ENCODE results near the gene ATF7IP2.
"Not testable (repeated sequence)": the region's sequence is repeated elsewhere in the genome, so short reads cannot be mapped to it uniquely, and the experiment has no call there.

Gene ATF7IP2, protein sequence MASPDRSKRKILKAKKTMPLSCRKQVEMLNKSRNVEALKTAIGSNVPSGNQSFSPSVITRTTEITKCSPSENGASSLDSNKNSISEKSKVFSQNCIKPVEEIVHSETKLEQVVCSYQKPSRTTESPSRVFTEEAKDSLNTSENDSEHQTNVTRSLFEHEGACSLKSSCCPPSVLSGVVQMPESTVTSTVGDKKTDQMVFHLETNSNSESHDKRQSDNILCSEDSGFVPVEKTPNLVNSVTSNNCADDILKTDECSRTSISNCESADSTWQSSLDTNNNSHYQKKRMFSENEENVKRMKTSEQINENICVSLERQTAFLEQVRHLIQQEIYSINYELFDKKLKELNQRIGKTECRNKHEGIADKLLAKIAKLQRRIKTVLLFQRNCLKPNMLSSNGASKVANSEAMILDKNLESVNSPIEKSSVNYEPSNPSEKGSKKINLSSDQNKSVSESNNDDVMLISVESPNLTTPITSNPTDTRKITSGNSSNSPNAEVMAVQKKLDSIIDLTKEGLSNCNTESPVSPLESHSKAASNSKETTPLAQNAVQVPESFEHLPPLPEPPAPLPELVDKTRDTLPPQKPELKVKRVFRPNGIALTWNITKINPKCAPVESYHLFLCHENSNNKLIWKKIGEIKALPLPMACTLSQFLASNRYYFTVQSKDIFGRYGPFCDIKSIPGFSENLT

DNA sequence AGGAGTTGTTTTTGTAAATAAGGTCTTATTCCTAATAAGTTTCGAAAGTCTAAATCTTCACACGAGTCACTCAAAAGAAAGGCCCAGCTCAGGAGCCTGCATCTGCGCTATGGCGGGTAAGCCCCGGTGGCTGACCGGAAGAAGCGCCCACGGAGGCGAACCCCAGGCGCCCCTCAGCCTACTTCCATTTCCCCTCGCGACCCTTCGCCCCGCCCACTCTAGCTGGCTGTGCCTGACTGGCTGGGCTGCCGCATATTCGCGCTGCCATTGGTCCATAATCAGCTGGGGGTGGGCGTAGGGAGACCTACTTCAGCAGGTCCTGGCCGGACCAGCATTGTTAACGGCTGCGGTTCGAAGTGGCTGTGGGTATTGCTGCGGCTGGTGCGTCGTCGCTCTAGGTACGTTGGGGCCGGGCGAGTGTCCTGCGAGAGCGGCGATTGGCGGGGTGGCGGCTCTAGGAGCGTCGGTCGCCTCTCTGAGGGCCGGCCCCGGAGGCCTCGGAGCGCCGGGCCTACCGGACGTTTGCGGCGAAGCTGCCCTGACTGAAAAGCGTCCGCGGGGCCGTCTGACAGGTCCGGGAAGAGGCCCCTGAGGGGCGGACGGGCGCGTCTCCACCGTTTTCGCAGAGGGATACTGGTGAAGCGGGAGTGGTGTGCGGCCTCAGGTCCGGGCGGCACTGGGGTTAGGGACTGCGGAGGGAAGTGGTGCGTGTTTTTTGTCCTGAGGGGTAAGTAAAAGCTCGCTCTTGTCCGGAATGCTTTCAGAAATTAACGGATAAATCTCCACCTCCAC, at the start of gene ATF7IP2:
TSS of gene ATF7IP2 (plus strand) at position 337 of the 792 bp plus-strand sequence. CDS start 44,560 bp downstream, outside the sequence.
- DNase-seq (ENCODE audit: low read depth): peak; percentile 79

DNA sequence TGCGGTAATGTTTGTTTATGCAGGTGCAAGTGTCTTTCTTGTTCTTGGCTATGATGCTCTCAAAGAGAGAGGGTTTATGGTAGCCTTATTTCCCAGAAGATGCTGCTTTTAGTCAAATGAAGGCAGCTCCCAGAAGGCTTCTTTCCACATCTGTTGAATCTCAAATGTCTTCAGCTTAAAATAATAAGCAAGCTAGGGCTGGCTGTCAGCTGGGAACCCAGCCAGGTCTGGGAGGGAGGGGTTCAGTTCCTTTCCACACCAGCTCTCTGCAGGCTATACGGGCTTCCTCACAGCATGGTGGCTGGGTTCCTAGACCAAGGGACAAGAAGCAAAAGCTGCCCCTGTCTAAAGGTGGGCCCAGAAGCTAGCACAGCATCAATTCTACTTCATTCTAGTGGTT, 47.4 kb upstream of the ATF7IP2 start:
- DNase-seq (ENCODE audit: low read depth): peak; percentile 2

DNA sequence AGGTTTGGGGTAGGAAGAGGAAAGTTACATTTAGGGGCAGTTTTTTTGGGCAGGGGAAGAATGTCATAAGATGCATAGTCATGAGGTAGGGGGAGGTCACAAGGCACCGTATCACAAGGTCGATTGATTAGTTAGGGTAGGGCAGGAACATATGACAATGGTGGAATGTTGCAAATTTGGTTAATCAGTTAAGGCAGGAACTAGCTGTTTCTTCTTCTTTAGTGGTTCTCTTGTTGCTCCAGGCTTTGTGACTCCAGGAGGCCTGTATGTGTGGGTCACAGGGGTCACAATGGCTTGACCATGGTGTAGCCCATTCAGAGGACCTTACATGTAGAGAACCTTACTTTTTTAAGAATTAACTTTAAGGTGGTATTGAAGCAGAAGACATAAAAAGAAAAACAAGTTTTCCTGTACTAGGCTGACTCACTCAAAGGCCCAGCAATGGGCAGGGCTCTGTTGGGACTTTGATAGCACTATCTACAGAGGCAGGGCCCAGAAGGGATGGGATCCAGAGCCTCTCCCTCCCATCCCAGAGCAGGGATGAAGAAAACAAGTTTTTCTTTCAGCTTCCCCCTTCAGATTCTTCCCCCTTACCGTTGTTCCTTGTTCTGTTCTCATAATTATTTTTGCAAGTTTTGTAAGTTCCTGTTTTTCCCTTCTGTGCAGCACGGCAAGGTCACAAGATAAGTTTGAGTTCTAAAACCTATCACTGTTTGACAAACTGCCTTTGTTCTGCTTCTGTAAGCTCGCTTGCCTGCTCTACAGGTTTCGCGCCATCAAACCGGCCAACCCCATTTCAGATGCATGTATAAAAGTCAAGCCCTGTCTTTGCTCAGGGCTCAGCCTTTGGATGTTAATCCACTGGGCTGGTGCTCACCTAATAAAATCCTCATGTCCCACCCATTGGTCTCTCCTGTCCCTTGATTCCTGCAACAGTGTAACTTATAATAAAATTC, 45.8 kb upstream of the ATF7IP2 start:
- no peak for DNase-seq (ENCODE audit: low read depth)

DNA sequence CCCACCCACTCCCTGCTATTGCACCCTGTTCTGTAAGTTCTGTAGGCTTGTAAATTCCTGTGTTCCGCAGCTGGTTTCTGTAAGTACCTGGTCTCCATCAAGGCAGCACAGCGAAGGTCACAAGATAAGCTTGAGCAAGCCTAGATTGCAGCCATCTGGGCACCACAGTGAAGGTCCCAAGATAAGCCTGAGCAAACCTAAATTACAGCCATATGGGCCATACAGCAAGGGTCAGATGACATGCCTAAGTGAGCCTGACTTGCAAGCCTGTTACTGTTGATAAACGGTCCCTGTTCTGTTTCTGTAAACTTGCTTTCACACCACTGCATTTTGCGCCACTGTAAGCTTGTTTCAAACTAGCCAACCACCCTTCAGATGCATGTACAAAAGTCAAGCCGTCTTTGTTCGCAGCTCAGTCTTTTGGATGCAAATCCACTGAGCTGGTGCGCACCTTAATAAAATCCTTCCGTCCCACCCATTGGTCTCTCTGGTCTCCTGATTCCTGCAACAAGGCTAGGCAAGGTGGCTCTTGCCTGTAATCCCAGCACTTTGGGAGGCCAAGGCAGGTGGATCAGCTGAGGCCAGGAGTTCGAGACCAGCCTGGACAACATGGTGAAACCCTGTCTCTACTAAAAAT, 42.6 kb upstream of the ATF7IP2 start:
- DNase-seq (ENCODE audit: low read depth): no peak

DNA sequence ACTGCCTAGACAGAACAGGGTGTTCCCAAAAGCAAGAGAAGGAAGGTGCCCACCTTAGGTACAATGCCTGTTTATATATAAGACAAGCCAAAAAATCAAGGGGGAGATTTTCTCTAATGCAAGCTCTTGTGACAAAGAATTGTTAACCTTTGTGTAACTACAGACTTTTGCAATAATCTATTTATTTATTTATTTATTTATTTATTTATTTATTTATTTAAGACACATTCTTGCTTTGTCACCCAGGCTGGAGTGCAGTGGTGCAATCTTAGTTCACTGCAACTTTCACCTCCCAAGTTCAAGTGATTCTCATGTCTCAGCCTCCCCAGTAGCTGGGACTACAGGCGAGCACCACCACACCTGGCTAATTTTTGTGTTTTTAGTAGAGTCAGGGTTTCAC, 41.2 kb upstream of the ATF7IP2 start:
- DNase-seq (ENCODE audit: low read depth): not testable (repeated sequence)

DNA sequence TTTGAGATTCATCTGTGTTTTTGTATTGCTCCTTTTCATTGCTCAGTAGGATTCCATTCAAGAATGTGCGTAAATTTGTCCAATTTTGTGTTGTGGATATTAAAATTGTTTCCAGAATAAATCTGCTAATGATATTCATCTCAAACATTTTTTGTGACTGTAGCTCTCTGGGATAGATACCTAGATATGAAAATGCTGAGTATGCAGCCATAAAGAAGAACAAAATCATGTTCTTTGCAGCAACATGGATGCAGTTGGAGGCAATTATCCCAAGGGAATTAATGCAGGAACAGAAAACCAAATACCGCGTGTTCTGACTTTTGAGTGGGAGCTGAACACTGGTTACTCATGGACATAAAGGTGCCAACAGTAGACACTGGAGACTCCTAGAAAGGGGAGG, 40.2 kb upstream of the ATF7IP2 start:
- DNase-seq (ENCODE audit: low read depth): no peak

DNA sequence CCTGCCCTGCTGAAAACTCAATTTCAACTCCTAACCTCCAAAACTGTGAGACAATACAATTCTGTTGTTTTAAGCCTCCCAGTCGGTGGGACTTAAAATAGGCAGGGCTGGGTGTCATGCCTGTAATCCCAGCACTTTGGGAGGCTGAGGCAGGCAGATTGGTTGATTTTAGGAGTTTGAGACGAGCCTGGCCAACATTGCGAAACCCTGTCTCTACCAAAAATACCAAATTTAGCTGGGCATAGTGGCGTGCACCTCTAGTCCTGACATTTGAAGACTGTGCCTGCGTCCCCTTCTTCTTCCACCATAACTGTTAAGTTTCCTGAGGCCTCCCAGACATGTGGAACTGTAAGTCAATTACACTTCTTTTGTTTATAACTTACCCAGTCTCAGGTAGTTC, 36.0 kb upstream of the ATF7IP2 start:
- DNase-seq (ENCODE audit: low read depth): no peak

DNA sequence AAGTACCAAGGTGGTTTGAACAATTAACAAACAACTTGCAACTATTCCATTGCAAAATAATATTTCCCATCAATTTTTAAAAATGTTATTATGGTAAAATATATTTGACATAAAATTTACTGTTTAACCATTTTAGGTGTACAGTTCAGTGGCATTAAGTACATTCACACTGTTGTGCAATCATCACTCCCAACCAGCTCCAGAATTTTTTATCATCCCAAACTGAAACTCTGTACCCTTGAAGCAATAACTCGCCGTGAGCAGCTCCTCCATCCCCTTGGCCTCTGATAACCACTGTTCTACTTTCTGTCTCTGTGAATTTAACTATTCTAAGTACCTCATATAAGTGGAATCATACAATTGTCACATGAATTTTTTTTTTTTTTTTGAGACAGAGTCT, 33.6 kb upstream of the ATF7IP2 start:
- no peak for DNase-seq (ENCODE audit: low read depth)

DNA sequence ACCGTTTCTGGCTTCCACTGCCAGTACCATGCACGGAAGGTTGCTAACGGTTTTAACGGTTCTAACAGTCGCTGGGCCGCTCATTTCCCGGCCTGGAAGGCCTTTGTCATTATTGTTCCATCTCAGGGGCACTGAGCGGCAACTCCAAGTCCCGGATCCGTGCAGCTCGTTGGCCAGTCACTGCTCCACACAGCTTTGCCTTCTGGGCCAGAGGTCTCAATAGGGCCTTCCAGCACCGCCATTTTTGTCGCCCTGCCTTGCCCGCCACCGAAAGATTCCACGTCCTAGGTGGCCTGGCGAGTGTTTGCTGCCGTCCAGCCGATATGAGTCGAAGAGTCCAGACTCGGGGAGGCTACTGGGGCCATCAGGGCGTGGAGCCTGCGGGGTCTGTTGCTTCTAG, 30.3 kb upstream of the ATF7IP2 start:
- DNase-seq (ENCODE audit: low read depth): no peak

DNA sequence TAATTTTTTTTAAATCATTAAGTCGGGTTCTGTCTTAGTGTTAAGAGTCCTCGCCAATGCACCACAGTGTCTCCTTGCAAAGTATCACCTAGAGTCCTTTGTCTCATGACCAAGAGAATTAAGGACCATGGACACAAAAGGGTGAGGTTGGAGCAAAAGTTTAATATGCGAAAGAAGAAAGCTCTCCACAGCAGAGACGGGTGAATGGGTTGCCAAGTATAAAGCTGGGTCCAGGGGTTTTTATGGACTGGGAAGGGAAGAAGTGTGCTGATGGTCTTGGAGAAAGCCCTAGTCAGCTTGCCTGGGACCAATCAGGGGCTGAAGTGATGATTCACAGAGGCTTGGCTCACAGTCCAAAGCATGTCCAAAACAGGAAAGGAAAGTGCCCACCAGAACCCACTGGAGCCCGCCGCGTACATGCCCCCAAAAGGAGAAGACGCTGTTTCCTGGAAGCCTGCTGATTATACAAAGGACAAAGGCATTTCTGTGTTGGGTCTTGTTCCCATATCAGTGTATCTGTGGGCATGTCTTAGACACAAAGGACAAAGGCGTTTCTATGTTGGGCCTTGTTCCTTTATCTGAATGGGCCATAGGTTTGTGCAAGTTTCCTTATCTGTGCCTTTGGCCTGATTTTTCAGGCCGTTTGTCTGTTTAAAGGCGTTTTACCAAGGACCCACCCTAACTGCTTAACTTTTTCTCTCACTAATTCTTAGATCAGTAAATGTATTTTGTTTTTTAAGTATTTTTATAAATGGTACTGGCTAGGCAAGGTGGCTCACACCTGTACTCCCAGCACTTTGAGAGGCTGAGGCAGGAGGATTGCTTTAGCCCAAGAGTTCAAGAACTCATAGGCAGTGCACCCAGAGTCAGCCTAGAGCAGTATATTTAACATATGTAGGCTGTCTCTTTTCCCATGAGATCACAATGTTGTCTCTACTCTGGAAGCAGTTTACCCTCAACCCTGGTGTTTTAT, 28.7 kb upstream of the ATF7IP2 start:
- no peak for DNase-seq (ENCODE audit: low read depth)

DNA sequence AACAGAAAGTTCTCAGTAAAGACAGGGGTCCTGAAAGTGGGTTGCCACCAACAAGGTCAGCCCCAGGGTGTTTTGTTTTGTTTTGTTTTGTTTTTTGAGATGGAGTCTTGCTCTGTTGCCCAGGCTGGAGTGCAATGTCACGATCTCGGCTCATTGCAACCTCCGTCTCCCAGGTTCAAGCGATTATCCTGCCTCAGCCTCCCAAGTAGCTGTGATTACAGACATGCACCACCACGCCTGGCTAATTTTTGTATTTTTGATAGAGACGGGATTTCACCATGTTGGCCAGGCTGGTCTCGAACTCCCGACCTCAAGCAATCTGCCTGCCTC, 24.1 kb upstream of the ATF7IP2 start:
- DNase-seq (ENCODE audit: low read depth): not testable (repeated sequence)

DNA sequence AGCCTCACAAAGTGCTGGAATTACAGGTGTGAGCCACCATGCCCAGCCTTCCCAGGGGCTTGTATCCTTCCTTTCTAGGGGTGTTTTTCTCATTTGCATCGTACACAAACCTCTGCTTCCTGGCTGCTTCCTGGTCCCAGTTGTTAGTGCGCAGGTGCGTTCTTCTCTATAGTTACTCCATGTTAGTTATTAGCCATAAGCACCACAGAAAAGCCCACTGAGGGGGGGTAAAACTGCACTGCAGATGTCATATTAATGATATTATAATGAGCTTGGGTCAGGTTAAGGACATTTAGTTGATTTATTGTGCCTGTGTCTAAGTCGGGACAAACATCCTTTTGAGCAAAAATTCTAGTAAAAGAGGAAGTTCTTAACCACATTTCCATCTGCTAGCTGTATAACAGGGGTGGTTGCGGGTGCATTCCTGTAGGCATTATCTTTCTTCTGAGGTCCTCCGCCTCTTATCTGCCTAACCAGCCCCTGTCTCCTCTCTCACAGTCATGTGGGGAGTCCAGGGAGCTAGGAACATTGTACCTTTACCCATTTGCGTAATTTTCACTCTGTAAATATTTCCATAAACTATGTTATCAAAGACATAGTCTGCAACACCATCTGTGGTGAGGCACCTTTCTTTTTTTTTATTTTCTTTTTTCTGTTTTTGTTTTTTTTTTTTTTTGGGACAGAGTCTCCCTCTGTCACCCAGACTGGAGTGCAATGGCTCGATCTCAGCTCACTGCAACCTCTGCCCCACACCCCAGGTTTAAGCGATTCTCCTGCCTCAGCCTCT, 23.6 kb upstream of the ATF7IP2 start:
- DNase-seq (ENCODE audit: low read depth): no peak

DNA sequence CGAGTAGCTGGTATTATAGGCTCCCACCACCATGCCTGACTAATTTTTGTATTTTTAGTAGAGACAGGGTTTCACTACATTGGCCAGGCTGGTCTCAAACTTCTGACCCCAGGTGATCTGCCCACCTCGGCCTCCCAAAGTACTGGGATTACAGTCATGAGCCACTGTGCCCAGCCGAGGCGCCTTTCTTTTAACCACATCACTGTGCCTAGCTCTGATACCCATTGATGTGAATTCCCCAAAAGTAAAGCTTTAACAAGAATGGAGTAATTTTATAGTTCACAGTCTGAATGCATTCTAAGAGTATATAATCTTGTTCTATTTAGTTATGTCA, 23.0 kb upstream of the ATF7IP2 start:
- not testable (repeated sequence) for DNase-seq (ENCODE audit: low read depth)

DNA sequence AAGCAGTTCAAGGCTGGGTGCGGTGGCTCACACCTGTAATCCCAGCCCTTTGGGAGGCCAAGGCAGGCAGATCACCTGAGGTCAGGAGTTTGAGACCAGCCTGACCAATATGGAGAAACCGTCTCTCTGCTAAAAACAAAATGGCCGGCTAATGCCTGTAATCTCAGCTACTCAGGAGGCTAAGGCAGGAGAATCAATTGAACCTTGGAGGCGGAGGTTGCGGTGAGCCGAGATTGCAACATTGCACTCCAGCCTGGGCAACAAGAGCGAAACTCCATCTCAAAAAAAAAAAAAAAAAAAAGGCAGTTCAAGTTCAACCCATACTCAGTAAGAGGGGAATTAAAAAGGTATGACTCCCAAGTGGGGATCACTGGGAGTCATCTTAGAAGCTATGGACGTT, 19.2 kb upstream of the ATF7IP2 start:
- not testable (repeated sequence) for DNase-seq (ENCODE audit: low read depth)

DNA sequence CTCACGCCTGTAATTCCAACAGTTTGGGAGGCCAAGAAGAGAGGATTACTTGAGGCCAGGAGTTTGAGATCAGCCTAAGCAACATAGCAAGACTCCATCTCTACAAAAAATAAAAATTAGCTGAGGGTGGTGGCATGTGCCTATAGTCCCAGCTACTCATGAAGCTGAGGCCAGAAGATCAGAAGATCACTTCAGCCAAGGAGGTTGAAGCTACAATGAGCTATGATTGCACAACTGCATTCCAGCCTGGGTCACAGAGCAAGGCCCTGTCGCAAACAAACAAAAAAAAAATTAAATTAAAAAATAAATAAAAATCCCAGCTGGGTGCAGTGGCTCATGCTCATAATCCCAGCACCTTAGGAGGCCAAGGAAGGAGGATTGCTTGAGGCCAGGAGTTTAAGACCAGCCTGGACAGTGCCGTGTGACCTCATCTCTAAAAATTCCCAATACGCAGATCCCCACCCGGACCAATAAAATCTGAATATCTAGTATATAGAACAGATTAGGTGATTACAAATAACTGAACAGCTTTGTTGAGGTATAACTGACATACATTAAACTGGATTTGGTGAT, 18.2 kb upstream of the ATF7IP2 start:
- DNase-seq (ENCODE audit: low read depth): no peak

DNA sequence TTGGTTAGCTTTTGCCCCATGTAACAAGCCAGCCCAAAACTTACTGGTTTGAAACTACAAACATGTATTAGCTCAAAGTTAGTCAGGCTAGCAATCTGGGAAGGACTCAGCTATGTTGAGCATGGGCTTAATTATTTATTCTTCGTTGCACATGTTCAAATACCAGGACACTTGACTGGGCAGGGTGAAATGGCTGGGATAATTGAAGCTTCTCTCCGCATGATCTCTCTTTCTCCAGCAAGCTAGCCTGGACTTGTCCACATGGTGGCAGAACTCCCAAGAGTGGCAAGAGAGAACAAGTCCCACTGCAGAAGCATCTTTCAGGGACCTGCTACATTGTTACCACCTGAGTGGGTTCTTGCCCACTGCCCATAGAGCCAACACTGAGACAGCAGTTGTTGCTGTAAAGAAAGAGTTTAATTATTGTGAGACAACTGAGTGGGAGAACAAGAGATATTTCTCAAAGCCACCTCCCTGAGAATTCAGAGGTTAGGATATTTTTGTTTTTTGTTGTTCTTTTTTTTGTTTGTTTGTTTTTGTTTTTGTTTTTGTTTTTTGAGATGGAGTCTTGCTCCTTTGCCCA, 16.8 kb upstream of the ATF7IP2 start:
- no peak for DNase-seq (ENCODE audit: low read depth)

DNA sequence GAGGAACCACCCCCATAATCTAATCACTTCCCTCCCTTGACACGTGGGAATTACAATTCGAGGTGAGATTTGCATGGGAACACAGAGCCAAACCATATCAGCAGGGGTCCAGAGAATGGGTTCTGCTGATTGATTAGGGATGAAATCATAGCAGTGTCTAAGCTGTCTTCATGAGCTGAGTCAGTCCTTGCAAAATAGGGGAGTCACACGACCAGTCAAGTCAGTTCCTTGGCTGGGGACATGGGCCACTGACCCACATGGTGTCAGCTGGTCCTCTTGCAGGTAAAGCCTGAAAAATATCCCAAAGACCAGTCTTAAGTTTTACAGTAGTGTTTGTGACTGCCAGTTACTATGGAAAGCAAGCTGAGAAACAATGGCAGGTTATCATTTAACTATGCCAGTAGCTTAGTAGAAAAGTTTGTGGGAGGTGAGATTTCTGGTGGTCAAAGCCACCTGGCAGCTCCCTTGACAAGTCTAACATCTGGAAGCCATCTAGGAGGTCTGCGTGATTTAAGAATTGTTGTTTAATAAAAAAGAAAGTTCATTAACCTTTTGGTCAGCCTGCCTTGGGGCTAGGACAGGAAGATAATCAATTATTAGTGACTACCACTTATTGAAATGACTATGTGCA, 15.7 kb upstream of the ATF7IP2 start:
- no peak for DNase-seq (ENCODE audit: low read depth)

DNA sequence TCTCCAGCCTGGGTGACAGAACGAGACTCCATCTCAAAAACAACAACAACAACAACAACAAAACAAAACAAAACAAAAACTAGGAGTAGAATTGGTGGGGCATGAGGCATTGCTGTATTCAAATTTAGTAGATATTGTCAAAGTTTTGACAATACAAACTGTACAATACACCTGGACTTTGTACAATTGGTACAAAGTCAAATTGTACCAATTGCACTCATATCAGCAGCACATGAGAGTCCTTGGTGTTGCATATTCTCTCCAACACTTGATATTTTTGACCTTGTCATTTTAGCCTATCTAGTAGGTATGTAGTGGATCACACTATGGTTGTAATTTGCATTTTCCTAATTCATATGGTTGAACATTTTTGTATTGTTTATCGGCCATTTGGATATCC, 14.3 kb upstream of the ATF7IP2 start:
- no peak for DNase-seq (ENCODE audit: low read depth)
